HepG2 (cell line): ENCODE data around the gene DDX20. TPM values are rescaled to one million over a fixed set of nuclear protein-coding genes. Genes with fewer than 3 reads are reported as not detected.

Experiments
- ATAC-seq: fragments of 200-7000 bp; cut with Tn5 transposase; 3 replicates; pipeline ENCODE4 v1.9.1; 2020; ENCODE audit warnings: mild to moderate bottlenecking, moderate library complexity
- BruUV-seq: library from RNA; stranded (reverse); fragments of 400-500 nt; replicated peaks from 2 replicates; lab custom pipeline; 2021; lab: Mats Ljungman, UMichigan
- CTCF ChIA-PET: fragments of 300-600 bp; formaldehyde crosslinking; extraction: SDS; loops from one replicate; lab custom pipeline; 2021; ENCODE audit warnings: low total read pairs, inconsistent platforms, low intra/inter-chr PET ratio; lab: Yijun Ruan, JAX
- POLR2A ChIA-PET: fragments of 350-600 bp; sonication (Branson Sonifier 250); formaldehyde crosslinking; loops from one replicate; lab custom pipeline; 2020; ENCODE audit warnings: antibody characterized with exemption, inconsistent platforms; lab: Yijun Ruan, JAX
- DNase-seq: peaks from one replicate; pipeline ENCODE4 v3.0.0-alpha.2; 2015; ENCODE audit warnings: low spot score
- FAIRE-seq: peaks from 3 replicates; lab custom pipeline; 2011; peaks lifted over from hg19 to GRCh38; lab: Jason Lieb, UNC
- H2AFZ ChIP-seq: one replicate; pipeline ENCODE4 v1.6.1; 2011; ENCODE audit warnings: low read length, inconsistent platforms
- H3K27ac ChIP-seq: fragments of 300-600 bp; 3 replicates; pipeline ENCODE4 v1.8.0; 2011; ENCODE audit warnings: mixed run types, mild to moderate bottlenecking, mixed read lengths, low read length, inconsistent platforms; ENCODE audit not compliant: insufficient read depth; ENCODE audit errors: extremely low read length
- H3K27me3 ChIP-seq, 2 experiments: fragments of 200-600 bp in 1 of 2; 2 replicates in 1 of 2; 3 replicates in 1 of 2; pipeline versions ENCODE4 v1.6.0 to v1.8.0; 2011; ENCODE audit warnings: low read length in 2 of 2, mild to moderate bottlenecking in 2 of 2, moderate library complexity in 2 of 2, inconsistent platforms in 1 of 2; ENCODE audit not compliant: insufficient read depth in 2 of 2, control insufficient read depth in 1 of 2
- H3K36me3 ChIP-seq, 2 experiments: fragments of 200-600 bp in 1 of 2; replicated peaks in 1 of 2; 2 replicates in 1 of 2; 3 replicates in 1 of 2; pipeline versions ENCODE4 v1.5.1 to v1.8.0; 2011; ENCODE audit warnings: low read length in 2 of 2, inconsistent platforms in 1 of 2; ENCODE audit not compliant: insufficient read depth in 2 of 2, control insufficient read depth in 1 of 2
- H3K4me1 ChIP-seq: 2 replicates; pipeline ENCODE4 v1.5.1; 2012; ENCODE audit warnings: low read length, inconsistent platforms; ENCODE audit not compliant: insufficient read depth
- H3K4me2 ChIP-seq: 2 replicates; pipeline ENCODE4 v1.6.0; 2011; ENCODE audit warnings: low read depth, low read length, inconsistent platforms
- H3K4me3 ChIP-seq, 3 experiments: fragments of 200-600 bp in 1 of 3; sonication (generic), shearing (Covaris generic) in 1 of 3; replicated peaks in 1 of 3; 2 replicates each; pipeline ENCODE4 v1.5.1; 2011 to 2016; ENCODE audit warnings: low read length in 3 of 3, inconsistent platforms in 2 of 3, low read depth in 2 of 3, mild to moderate bottlenecking in 2 of 3, control low read depth in 1 of 3, mixed read lengths in 1 of 3; ENCODE audit not compliant: insufficient read depth in 1 of 3
- H3K79me2 ChIP-seq: one replicate; pipeline ENCODE4 v1.6.1; 2011; ENCODE audit warnings: low read length, inconsistent platforms; ENCODE audit not compliant: insufficient read depth
- H3K9ac ChIP-seq: 2 replicates; pipeline ENCODE4 v1.6.0; 2011; ENCODE audit warnings: mild to moderate bottlenecking, low read depth, low read length, inconsistent platforms; ENCODE audit not compliant: insufficient read depth
- H3K9me3 ChIP-seq: 2 replicates; pipeline ENCODE4 v1.5.1; 2012; ENCODE audit warnings: mild to moderate bottlenecking, low read length
- H4K20me1 ChIP-seq: 2 replicates; pipeline ENCODE4 v1.6.0; 2011; ENCODE audit warnings: inconsistent platforms, mild to moderate bottlenecking, low read length, moderate library complexity; ENCODE audit not compliant: insufficient read depth
- DNMT1 ChIP-seq: sonication (generic); formaldehyde crosslinking; IDR thresholded peaks from 2 replicates; pipeline ENCODE4 v1.5.1; 2020; ENCODE audit warnings: mild to moderate bottlenecking, missing genetic modification reagents
- HOXA3 ChIP-seq: sonication (generic); formaldehyde crosslinking; IDR thresholded peaks from 2 replicates; pipeline ENCODE4 v1.5.0; 2020; ENCODE audit warnings: missing genetic modification reagents
- MAZ ChIP-seq, 2 experiments: sonication (generic) in 1 of 2; formaldehyde crosslinking in 1 of 2; IDR thresholded peaks; 2 replicates each; pipeline versions ENCODE4 v1.5.0 to v1.6.1; 2012 to 2020; ENCODE audit warnings: low read depth in 2 of 2, mild to moderate bottlenecking in 2 of 2, borderline replicate concordance in 1 of 2, improper control_type of control experiment in 1 of 2, low read length in 1 of 2, missing genetic modification reagents in 1 of 2, moderate library complexity in 1 of 2
- MBNL3 ChIP-seq: fragments of 250-450 bp; sonication (Bioruptor Pico); conservative IDR thresholded peaks from 2 replicates; pipeline ENCODE4 v1.8.0; 2022; ENCODE audit warnings: mild to moderate bottlenecking, inconsistent platforms
- PLRG1 ChIP-seq: fragments of 450-650 bp; conservative IDR thresholded peaks from 2 replicates; pipeline ENCODE4 v1.6.1; 2016
- SSRP1 ChIP-seq: IDR thresholded peaks from 2 replicates; pipeline ENCODE4 v1.6.1; 2016; ENCODE audit warnings: control low read depth
- THAP11 ChIP-seq: IDR thresholded peaks from 2 replicates; pipeline ENCODE4 v1.6.1; 2016; ENCODE audit warnings: missing biosample characterization, missing genetic modification reagents
- ZNF121 ChIP-seq: sonication (generic); formaldehyde crosslinking; IDR thresholded peaks from 2 replicates; pipeline ENCODE4 v1.5.0; 2020; ENCODE audit warnings: mild to moderate bottlenecking, missing genetic modification reagents
- ZNF383 ChIP-seq: sonication (generic); formaldehyde crosslinking; IDR thresholded peaks from 2 replicates; pipeline ENCODE4 v1.4.0; 2020; ENCODE audit warnings: missing genetic modification reagents, mild to moderate bottlenecking, borderline replicate concordance
- ZNF496 ChIP-seq: sonication (generic); formaldehyde crosslinking; IDR thresholded peaks from 2 replicates; pipeline ENCODE4 v1.8.1; 2023; ENCODE audit warnings: mild to moderate bottlenecking, moderate library complexity, missing genetic modification reagents; ENCODE audit not compliant: insufficient replicate concordance
- ZNF670 ChIP-seq: sonication (generic); formaldehyde crosslinking; IDR thresholded peaks from 2 replicates; pipeline ENCODE4 v1.8.0; 2022; ENCODE audit warnings: mild to moderate bottlenecking, missing genetic modification reagents, borderline replicate concordance
- WGBS: methylation state at CpG from one replicate; pipeline ENCODE4 v1.1.6; 2017; ENCODE audit warnings: low lambda C conversion rate; 5-methylcytosine and 5-hydroxymethylcytosine counted together
- in situ Hi-C: cut with HindIII; loops from 2 replicates; pipeline ENCODE4 v1.10.0; 2017; ENCODE audit warnings: low pct_unique_long_range_greater_than_20kb; ENCODE audit not compliant: extremely low pct_ligation_motif_present
- intact Hi-C: fragments of 100-400 bp; cut with micrococcal nuclease; formaldehyde crosslinking; loops from one replicate; pipeline ENCODE4 v1.10.0; 2022; ENCODE audit not compliant: unreplicated experiment
- polyA plus RNA-seq, 8 experiments: library from polyadenylated mRNA; depleted of rRNA in 3 of 8; stranded (reverse) in 7 of 8; unstranded in 1 of 8; fragments of >200 nt; fragmentation: Illumina TruSeq in 4 of 8; extraction: Trizol in 4 of 8; gene quantifications; 2 replicates each; pipeline versions ENCODE4 v1.2.1 to v1.2.3, GENCODE V29; 2011 to 2016; ENCODE audit warnings: low read depth in 4 of 8, missing spikeins in 1 of 8, mixed read lengths in 1 of 8; ENCODE audit not compliant: insufficient read depth in 1 of 8
- total RNA-seq, 5 experiments: library from RNA; depleted of rRNA; stranded (reverse); fragments of >200 nt; fragmentation: Illumina TruSeq; extraction: Trizol; gene quantifications; 2 replicates each; pipeline ENCODE4 v1.2.3, GENCODE V29; 2016; ENCODE audit warnings: low read depth in 1 of 5
- TF ChIP-seq, protein P1 (sequence below): sonication (generic); formaldehyde crosslinking; IDR thresholded peaks from 2 replicates; pipeline ENCODE4 v1.8.0; 2022; ENCODE audit warnings: mild to moderate bottlenecking, missing genetic modification reagents; ENCODE audit not compliant: insufficient replicate concordance
- TF ChIP-seq, protein P2 (sequence below): sonication (generic); formaldehyde crosslinking; IDR thresholded peaks from one replicate; pipeline ENCODE4 v1.5.1; 2020; ENCODE audit warnings: mild to moderate bottlenecking, missing genetic modification reagents; ENCODE audit errors: not compliant biosample characterization

Gene DDX20
- total and polyA plus RNA-seq, 2 of the 13 experiments (the other 11 are each of a cell fraction or from before 2014, with no cell fraction given), result 4.0 to 14.3 TPM

DNA sequence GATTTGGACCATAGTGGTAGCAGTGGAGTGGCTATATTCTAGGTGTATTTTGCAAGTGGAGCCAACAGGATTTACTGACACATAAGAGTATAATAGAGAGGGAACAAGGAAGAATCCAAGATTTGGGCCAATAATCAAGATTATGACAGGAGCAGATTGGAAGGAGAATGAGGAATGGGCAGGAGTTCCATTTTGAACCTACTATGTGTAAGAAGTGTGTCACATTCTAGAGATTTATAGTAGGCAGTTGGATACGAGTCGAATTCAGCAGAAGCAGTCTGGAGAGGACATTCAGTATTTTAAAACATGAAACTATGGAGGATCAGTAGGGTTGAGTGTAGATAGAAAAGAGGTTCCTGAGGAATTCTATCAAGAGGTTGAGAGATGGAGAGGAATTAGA lies 38.3 kb upstream of the DDX20 start:
- in situ Hi-C loops, result no loop called here
- no peak for FAIRE-seq
- POLR2A ChIA-PET, result no interaction called here

More for the DNA sequence above, 38.3 kb upstream of the DDX20 start:
- H3K9me3 ChIP-seq, result no peaks in the 10 kb centered on the region
- peaks cover 25% of the 10 kb centered on the region for H3K4me1 ChIP-seq
- no peak overlapping the region for H3K4me2 ChIP-seq
- no peak overlapping the region for H2AFZ ChIP-seq
- H3K27ac ChIP-seq, result no peak overlapping the region
- WGBS, result 96% methylated on average over 2 of the region's 2 CpGs
- no peak overlapping the region for H3K9ac ChIP-seq
- H3K36me3 ChIP-seq, result no peaks in the 10 kb centered on the region
- no peaks in the 10 kb centered on the region for H3K27me3 ChIP-seq
- intact Hi-C loops, result no loop called here
- no TSS peak for BruUV-seq
- no peaks in the 10 kb centered on the region for H4K20me1 ChIP-seq
- ATAC-seq (no peak), DNase-seq (no peak)
- no peak for TF ChIP-seq THAP11 (CRISPR knock-in tag)
- TF ChIP-seq SSRP1 (CRISPR knock-in tag), result no peak
- TF ChIP-seq DNMT1, result no peak
- TF ChIP-seq ZNF670 (CRISPR knock-in tag), result no peak
- TF ChIP-seq, protein P1, sequence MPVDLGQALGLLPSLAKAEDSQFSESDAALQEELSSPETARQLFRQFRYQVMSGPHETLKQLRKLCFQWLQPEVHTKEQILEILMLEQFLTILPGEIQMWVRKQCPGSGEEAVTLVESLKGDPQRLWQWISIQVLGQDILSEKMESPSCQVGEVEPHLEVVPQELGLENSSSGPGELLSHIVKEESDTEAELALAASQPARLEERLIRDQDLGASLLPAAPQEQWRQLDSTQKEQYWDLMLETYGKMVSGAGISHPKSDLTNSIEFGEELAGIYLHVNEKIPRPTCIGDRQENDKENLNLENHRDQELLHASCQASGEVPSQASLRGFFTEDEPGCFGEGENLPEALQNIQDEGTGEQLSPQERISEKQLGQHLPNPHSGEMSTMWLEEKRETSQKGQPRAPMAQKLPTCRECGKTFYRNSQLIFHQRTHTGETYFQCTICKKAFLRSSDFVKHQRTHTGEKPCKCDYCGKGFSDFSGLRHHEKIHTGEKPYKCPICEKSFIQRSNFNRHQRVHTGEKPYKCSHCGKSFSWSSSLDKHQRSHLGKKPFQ (CRISPR knock-in tag), result no peak
- TF ChIP-seq MAZ (IDR thresholded peaks at IDR 0.05; ENCODE audit: borderline replicate concordance, low read depth, low read length), result no peak
- TF ChIP-seq MAZ (CRISPR knock-in tag; IDR thresholded peaks at IDR 0.05; ENCODE audit: low read depth), result no peak
- TF ChIP-seq ZNF121 (CRISPR knock-in tag), result no peak
- no peak for TF ChIP-seq ZNF496
- no peak for TF ChIP-seq PLRG1
- TF ChIP-seq MBNL3 (CRISPR knock-in tag), result no peak
- no peak for TF ChIP-seq HOXA3 (CRISPR knock-in tag)
- no peak for TF ChIP-seq ZNF383 (CRISPR knock-in tag)
- TF ChIP-seq, protein P2, sequence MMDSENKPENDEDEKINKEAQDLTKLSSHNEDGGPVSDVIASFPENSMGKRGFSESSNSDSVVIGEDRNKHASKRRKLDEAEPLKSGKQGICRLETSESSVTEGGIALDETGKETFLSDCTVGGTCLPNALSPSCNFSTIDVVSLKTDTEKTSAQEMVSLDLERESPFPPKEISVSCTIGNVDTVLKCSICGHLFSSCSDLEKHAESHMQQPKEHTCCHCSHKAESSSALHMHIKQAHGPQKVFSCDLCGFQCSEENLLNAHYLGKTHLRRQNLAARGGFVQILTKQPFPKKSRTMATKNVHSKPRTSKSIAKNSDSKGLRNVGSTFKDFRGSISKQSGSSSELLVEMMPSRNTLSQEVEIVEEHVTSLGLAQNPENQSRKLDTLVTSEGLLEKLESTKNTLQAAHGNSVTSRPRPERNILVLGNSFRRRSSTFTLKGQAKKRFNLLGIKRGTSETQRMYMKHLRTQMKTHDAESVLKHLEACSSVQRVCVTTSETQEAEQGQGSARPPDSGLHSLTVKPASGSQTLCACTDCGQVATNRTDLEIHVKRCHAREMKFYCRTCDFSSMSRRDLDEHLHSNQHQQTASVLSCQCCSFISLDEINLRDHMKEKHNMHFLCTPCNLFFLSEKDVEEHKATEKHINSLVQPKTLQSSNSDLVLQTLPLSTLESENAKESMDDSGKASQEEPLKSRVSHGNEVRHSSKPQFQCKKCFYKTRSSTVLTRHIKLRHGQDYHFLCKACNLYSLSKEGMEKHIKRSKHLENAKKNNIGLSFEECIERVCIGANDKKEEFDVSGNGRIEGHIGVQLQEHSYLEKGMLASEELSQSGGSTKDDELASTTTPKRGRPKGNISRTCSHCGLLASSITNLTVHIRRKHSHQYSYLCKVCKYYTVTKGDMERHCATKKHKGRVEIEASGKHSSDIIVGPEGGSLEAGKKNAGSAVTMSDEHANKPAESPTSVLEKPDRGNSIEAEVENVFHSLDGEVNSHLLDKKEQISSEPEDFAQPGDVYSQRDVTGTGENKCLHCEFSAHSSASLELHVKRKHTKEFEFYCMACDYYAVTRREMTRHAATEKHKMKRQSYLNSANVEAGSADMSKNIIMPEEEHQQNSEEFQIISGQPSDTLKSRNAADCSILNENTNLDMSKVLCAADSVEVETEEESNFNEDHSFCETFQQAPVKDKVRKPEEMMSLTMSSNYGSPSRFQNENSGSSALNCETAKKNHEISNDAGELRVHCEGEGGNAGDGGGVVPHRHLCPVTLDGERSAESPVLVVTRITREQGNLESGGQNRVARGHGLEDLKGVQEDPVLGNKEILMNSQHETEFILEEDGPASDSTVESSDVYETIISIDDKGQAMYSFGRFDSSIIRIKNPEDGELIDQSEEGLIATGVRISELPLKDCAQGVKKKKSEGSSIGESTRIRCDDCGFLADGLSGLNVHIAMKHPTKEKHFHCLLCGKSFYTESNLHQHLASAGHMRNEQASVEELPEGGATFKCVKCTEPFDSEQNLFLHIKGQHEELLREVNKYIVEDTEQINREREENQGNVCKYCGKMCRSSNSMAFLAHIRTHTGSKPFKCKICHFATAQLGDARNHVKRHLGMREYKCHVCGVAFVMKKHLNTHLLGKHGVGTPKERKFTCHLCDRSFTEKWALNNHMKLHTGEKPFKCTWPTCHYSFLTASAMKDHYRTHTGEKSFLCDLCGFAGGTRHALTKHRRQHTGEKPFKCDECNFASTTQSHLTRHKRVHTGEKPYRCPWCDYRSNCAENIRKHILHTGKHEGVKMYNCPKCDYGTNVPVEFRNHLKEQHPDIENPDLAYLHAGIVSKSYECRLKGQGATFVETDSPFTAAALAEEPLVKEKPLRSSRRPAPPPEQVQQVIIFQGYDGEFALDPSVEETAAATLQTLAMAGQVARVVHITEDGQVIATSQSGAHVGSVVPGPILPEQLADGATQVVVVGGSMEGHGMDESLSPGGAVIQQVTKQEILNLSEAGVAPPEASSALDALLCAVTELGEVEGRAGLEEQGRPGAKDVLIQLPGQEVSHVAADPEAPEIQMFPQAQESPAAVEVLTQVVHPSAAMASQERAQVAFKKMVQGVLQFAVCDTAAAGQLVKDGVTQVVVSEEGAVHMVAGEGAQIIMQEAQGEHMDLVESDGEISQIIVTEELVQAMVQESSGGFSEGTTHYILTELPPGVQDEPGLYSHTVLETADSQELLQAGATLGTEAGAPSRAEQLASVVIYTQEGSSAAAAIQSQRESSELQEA, result no peak
- CTCF ChIA-PET, result no interaction called here
- no peak overlapping the region for H3K4me3 ChIP-seq
- no peaks in the 10 kb centered on the region for H3K79me2 ChIP-seq
